Karpas-422 (cell line): ENCODE results near the gene SF1. TPM values are rescaled to one million over a fixed set of nuclear protein-coding genes. Genes with fewer than 3 reads are reported as not detected.

Experiments
- DNase-seq: peaks from one replicate; pipeline ENCODE4 v3.0.0-alpha.2; 2015
- H2AFZ ChIP-seq: fragments of 200-600 bp; sonication (generic); 2 replicates; pipeline ENCODE4 v1.6.1; 2014; ENCODE audit warnings: antibody characterized with exemption, low read length, mixed read lengths
- H3K27ac ChIP-seq: fragments of 200-600 bp; sonication (generic); 2 replicates; pipeline ENCODE4 v1.5.1; 2014; ENCODE audit warnings: mild to moderate bottlenecking, low read length, moderate library complexity
- H3K27me3 ChIP-seq: fragments of 200-600 bp; sonication (generic); 2 replicates; pipeline ENCODE4 v1.6.1; 2014; ENCODE audit warnings: low read length, mixed read lengths
- H3K36me3 ChIP-seq: fragments of 200-600 bp; sonication (generic); 2 replicates; pipeline ENCODE4 v1.6.1; 2014; ENCODE audit warnings: low read length, mixed read lengths; ENCODE audit not compliant: insufficient read depth
- H3K4me1 ChIP-seq: fragments of 200-600 bp; sonication (generic); 2 replicates; pipeline ENCODE4 v1.6.1; 2014; ENCODE audit warnings: mild to moderate bottlenecking, low read length, mixed read lengths
- H3K4me2 ChIP-seq: fragments of 200-600 bp; sonication (generic); 2 replicates; pipeline ENCODE4 v1.6.1; 2014; ENCODE audit warnings: low read length, low read depth, mild to moderate bottlenecking; ENCODE audit not compliant: poor library complexity, severe bottlenecking
- H3K4me3 ChIP-seq: fragments of 200-600 bp; sonication (generic); 2 replicates; pipeline ENCODE4 v1.5.1; 2014; ENCODE audit warnings: mild to moderate bottlenecking, antibody characterized with exemption, low read length, mixed read lengths
- H3K79me2 ChIP-seq: fragments of 200-600 bp; sonication (generic); 2 replicates; pipeline ENCODE4 v1.6.1; 2014; ENCODE audit warnings: mild to moderate bottlenecking, low read length, mixed read lengths
- H3K9ac ChIP-seq: fragments of 200-600 bp; sonication (generic); 2 replicates; pipeline ENCODE4 v1.6.0; 2014; ENCODE audit warnings: low read length
- H3K9me2 ChIP-seq: fragments of 200-600 bp; sonication (generic), shearing (Covaris generic); replicated peaks from 2 replicates; pipeline ENCODE4 v1.6.0; 2014; ENCODE audit warnings: mild to moderate bottlenecking, low read length, moderate library complexity; ENCODE audit not compliant: insufficient read depth
- H3K9me3 ChIP-seq: fragments of 300-700, 200-600 bp; sonication (generic); 2 replicates; pipeline ENCODE4 v1.6.1; 2014; ENCODE audit warnings: low read length, mixed read lengths
- H4K20me1 ChIP-seq: fragments of 200-600 bp; sonication (generic); 2 replicates; pipeline ENCODE4 v1.6.1; 2014; ENCODE audit warnings: mild to moderate bottlenecking, antibody characterized with exemption, low read length, low read depth; ENCODE audit not compliant: insufficient read depth
- total RNA-seq: library from RNA; depleted of rRNA; stranded (reverse); fragments of >200 nt; shearing (Covaris generic); gene quantifications from 2 replicates; pipeline ENCODE4 v1.2.3, GENCODE V29; 2014; ENCODE audit warnings: low replicate concordance

The SF1 gene
- total RNA-seq, 1 experiment from 2014 or later = 156 TPM

DNA sequence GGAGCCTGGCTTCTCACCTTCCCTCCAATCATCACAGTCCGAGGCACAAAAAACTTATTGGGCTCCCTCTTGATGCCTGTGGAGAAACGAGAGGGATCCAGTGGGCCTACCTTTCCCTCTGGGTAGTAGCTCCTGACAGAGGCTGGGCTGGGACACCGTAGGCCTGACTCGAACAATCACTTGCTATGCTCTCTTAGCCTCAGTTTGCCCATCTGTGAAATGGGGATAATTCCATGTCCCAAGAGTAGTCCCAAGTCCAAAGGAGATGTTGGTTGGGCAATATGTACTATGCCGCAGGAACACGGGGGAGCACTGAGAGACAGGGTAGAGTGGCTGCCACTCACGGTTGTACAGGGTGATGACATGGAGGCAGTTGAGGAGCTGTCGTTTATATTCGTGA, 26.8 kb downstream of the SF1 start:
- Histone ChIP-seq H3K9me2 (no peaks in the 10 kb centered on the region), H3K36me3 (no peaks in the 10 kb centered on the region), H4K20me1 (no peaks in the 10 kb centered on the region), H3K4me3 (no peak overlapping the region), H3K4me2 (no peak overlapping the region), H3K4me1 (no peaks in the 10 kb centered on the region), H3K9me3 (no peaks in the 10 kb centered on the region), H3K9ac (no peak overlapping the region), H3K27ac (no peak overlapping the region), H2AFZ (no peak overlapping the region), H3K27me3 (no peaks in the 10 kb centered on the region), H3K79me2 (no peaks in the 10 kb centered on the region)
- no peak for DNase-seq

DNA sequence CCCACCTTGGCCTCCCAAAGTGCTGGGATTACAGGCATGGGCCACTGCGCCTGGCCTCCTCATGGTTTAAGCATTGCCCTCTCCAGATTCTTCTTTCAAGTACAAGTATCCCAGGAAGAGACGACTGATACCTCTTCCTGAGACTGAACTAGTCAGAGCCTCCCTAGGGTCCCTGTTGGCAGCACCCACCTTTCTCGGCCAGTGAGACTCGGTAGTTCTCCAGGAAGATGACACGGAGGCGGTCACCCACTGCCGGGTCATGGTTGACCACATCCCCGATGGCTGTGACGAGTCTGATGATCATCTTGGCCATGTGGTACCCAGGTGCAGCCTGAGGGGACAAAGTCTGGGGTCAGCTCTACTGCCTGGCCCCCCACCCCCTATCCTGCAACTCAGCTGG, 27.2 kb downstream of the SF1 start:
- Histone ChIP-seq H4K20me1 (no peaks in the 10 kb centered on the region), H3K4me1 (peaks cover under 1% of the 10 kb centered on the region; the same call in 1 of the 2 replicates), H3K27ac (no peak overlapping the region), H3K4me2 (no peak overlapping the region), H3K79me2 (no peaks in the 10 kb centered on the region), H3K9me2 (no peaks in the 10 kb centered on the region), H3K9ac (no peak overlapping the region), H3K27me3 (no peaks in the 10 kb centered on the region), H3K36me3 (no peaks in the 10 kb centered on the region), H3K9me3 (no peaks in the 10 kb centered on the region), H3K4me3 (no peak overlapping the region), H2AFZ (no peak overlapping the region)
- no peak for DNase-seq

DNA sequence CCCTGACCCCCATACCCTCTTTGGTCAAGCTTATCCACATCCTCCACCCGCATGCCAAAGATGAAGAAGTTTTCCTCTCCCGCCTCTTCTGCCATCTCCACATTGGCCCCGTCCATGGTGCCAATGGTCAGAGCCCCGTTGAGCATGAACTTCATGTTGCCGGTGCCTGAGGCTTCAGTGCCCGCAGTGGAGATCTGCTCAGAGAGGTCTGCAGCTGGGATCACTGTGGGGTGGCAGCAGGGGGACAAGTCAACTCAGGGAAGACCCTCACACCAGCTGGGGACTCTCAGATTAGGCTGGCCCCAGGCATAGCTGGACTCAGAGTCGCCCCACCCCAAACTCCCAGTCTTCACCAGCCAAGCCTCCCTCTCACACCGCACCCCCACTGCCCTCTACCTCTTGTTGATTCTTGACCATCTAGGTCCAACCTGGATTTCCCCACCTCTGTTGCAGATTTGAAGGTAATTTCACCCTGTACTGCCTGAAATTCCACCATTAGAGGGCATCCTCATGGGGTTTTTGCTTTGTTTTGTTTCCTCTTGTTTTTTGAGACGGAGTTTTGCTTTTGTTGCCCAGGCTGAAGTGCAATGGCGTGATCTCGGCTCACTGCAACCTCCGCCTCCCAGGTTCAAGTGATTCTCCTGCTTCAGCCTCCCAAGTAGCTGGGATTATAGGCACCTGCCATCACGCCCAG, 27.8 kb downstream of the SF1 start:
- no peaks in the 10 kb centered on the region for H4K20me1 ChIP-seq
- no peaks in the 10 kb centered on the region for H3K36me3 ChIP-seq
- no peak overlapping the region for H3K9ac ChIP-seq
- H3K4me2 ChIP-seq = no peak overlapping the region
- H3K27me3 ChIP-seq = no peaks in the 10 kb centered on the region
- H2AFZ ChIP-seq = no peak overlapping the region
- no peak for DNase-seq
- no peak overlapping the region for H3K4me3 ChIP-seq
- H3K9me3 ChIP-seq = no peaks in the 10 kb centered on the region
- no peak overlapping the region for H3K27ac ChIP-seq
- no peaks in the 10 kb centered on the region for H3K79me2 ChIP-seq
- H3K9me2 ChIP-seq = no peaks in the 10 kb centered on the region
- peaks cover 7% of the 10 kb centered on the region for H3K4me1 ChIP-seq

- H3K79me2 ChIP-seq = no peaks in the 10 kb centered on the region
- no peak overlapping the region for H3K4me3 ChIP-seq
- no peak for DNase-seq
- H3K4me2 ChIP-seq = no peak overlapping the region
- no peaks in the 10 kb centered on the region; the same call in 1 of the 2 replicates for H3K27me3 ChIP-seq
- H3K36me3 ChIP-seq = no peaks in the 10 kb centered on the region
- H3K9me3 ChIP-seq = no peaks in the 10 kb centered on the region
- no peaks in the 10 kb centered on the region for H4K20me1 ChIP-seq
- peaks cover 28% of the 10 kb centered on the region for H3K4me1 ChIP-seq
- H2AFZ ChIP-seq = no peak overlapping the region
- H3K9me2 ChIP-seq = no peaks in the 10 kb centered on the region
- no peak overlapping the region for H3K9ac ChIP-seq
- no peak overlapping the region for H3K27ac ChIP-seq
Measured at GRCh38 chr11:64747961-64748665, 30.2 kb downstream of the SF1 start.

- no peak overlapping the region for H3K4me2 ChIP-seq
- no peak overlapping the region for H3K9ac ChIP-seq
- H3K9me2 ChIP-seq = no peaks in the 10 kb centered on the region
- no peak overlapping the region for H2AFZ ChIP-seq
- H3K36me3 ChIP-seq = no peaks in the 10 kb centered on the region
- H3K4me3 ChIP-seq = no peak overlapping the region
- peaks cover 38% of the 10 kb centered on the region for H3K4me1 ChIP-seq
- H3K9me3 ChIP-seq = no peaks in the 10 kb centered on the region
- no peaks in the 10 kb centered on the region; the same call in 1 of the 2 replicates for H3K27me3 ChIP-seq
- H4K20me1 ChIP-seq = no peaks in the 10 kb centered on the region
- H3K27ac ChIP-seq = no peak overlapping the region
- no peaks in the 10 kb centered on the region for H3K79me2 ChIP-seq
- DNase-seq = no peak
Measured at GRCh38 chr11:64746486-64746885, 31.9 kb downstream of the SF1 start.

DNA sequence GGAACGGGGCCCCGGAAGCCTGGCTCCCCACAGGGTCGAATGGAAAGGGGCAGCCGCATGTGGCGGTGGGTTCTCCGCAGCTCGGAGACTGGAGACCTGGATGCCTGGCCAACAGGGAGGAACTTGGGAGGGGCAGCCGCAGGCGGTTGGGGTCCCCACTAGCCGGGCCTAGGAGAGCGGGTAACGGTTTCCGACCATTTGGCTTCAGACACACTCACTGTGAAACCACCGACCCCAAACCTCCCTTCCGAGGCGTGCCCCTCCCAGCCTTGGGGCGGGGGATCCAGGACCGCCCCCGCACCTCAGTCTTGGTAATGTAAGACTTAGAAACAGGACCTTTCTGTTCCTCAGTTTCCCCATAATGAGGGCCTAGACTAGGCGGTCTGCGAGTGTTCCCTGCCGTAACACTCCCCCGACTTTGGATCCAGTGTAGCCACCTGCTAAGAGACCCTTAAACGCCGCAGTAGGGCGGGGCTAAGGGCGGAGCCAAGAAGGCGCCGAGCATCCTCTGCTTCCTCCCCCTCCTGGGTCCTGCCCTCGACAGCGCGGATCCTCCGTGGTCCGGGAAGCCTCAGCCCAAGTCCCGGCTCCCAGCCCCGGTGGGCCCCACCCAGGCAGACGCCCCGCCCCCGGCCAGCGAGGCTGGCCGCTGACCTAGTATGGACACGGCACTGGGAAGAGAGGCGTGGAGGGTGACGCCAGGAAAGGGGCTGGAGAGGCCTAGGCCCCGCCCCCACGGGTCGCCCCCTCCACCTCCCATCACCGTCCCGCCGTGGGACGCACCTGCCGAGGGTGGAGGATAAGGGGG, 32.6 kb downstream of the SF1 start:
- DNase-seq = peak; percentile 86
- Histone ChIP-seq H3K36me3 (no peaks in the 10 kb centered on the region), H3K4me3 (peak overlapping the region; percentile 63), H3K4me1 (peaks cover 38% of the 10 kb centered on the region), H3K9me3 (no peaks in the 10 kb centered on the region), H3K27ac (peak overlapping the region; percentile 6; the same call in 1 of the 2 replicates), H3K27me3 (no peaks in the 10 kb centered on the region; the same call in 1 of the 2 replicates), H3K9ac (peak overlapping the region; percentile 69), H3K4me2 (peak overlapping the region; percentile 81), H2AFZ (peak overlapping the region; percentile 75), H3K9me2 (no peaks in the 10 kb centered on the region), H3K79me2 (no peaks in the 10 kb centered on the region), H4K20me1 (no peaks in the 10 kb centered on the region)

DNA sequence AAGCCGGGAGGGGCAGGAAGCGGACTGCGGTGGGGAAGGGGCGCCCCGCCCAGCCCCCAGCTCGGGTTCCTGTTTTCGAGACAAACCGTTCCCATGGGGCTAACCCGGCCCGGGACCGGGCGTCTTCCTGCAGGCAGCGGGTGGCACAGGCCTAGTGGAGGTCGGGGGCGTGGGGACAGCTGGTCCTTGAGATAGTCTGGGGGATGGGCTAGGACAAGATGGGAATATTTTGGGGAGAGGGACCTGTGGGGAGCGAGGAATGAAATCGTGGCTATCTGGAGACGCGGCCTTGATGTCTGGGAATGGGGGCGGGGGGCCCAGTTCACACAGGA, 33.2 kb downstream of the SF1 start:
- Histone ChIP-seq H3K4me2 (peak overlapping the region; percentile 81), H3K79me2 (no peaks in the 10 kb centered on the region), H3K9me2 (no peaks in the 10 kb centered on the region), H3K4me1 (peaks cover 38% of the 10 kb centered on the region), H3K27ac (peak overlapping the region; percentile 6; the same call in 1 of the 2 replicates), H4K20me1 (no peaks in the 10 kb centered on the region), H2AFZ (peak overlapping the region; percentile 75; the same call in 1 of the 2 replicates), H3K27me3 (no peaks in the 10 kb centered on the region; the same call in 1 of the 2 replicates), H3K36me3 (no peaks in the 10 kb centered on the region), H3K4me3 (peak overlapping the region; percentile 63), H3K9me3 (no peaks in the 10 kb centered on the region), H3K9ac (peak overlapping the region; percentile 69)
- DNase-seq = peak; percentile 79
